ENCODE data around the gene DHCR24.
"Not testable (repeated sequence)": the region's sequence is repeated elsewhere in the genome, so short reads cannot be mapped to it uniquely, and the experiment has no call there.

Gene DHCR24

GRCh38 chr1:54885807-54886723, 930 bp downstream of the DHCR24 start:
- DNase-seq, result no peak

GRCh38 chr1:54885237-54885679, 1.7 kb downstream of the DHCR24 start:
- no peak for DNase-seq

GRCh38 chr1:54884768-54885167, 2.2 kb downstream of the DHCR24 start:
- DNase-seq, result no peak

DNA sequence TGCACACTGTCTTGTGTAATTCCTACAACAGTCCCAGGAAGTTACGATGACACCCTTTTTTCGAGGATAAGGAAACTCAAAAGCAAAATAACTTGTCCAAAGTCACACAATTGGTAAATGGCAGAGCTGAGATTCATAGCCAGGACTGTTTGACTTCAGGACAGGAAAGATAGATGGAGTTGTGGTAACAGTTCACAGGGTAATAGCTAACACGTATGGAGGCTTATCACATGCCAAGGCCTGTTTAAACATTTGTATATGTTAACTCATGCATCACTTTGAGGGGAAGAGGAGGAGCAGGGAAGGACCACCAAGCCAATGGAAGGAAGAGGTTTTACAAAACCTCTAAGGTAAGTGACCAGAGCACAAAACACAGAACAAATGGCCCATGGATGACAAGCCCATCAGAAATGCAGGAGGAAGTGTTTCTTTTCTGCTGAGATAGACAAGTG, 2.8 kb downstream of the DHCR24 start:
- DNase-seq, result no peak

DNA sequence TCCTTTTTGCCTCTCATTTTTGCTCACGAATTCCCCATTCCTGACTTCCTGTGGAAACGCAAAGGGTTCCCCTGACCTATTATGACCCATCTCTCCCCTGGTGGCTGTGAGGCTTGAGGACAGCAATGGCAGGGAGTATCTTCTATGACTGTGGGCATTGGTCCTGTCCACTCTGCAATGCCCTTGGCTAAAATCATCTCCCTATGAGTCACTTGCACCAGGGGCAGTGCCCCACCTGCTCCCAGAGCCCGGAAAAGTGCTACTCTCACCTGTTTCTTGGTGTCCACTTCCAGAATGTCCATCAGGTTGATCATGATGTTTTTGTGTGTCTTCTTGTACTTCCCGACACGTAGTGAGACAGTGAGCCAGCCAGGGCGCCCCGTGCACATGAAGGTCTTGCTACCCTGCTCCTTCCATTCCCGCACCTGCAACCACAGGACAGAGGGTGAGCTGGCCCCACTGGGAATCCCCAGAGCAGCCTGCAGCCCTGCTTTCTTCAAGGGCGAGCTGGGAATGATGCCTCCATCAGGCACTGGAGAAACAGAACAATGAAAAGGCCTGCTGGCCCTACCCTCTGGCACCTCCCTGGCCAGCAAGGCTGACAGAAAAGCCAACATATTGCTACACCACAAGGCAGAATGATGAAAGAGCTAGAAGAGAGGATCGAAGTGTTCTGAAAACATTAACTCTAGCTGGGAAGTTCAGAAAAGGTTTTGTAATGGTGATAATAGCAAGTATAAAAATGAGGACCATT, 3.5 kb downstream of the DHCR24 start:
- DNase-seq, result no peak

GRCh38 chr1:54882519-54882918, 4.5 kb downstream of the DHCR24 start:
- DNase-seq, result no peak

DNA sequence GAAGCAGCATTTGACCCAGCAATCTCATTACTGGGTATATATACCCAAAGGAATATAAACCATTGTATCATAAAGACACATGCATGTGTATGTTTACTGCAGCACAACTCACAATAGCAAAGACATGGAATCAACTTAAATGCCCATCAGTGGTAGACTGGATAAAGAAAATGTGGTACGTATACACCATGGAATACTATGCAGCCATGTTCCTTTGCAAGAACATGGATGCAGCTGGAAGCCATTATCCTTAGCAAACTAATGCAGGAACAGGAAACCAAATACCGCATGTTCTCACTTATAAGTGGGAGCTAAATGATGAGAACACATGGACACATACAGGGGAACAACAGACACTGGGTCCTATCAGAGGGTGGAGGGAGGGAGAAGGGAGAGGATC, 5.4 kb downstream of the DHCR24 start:
- not testable (repeated sequence) for DNase-seq

DNA sequence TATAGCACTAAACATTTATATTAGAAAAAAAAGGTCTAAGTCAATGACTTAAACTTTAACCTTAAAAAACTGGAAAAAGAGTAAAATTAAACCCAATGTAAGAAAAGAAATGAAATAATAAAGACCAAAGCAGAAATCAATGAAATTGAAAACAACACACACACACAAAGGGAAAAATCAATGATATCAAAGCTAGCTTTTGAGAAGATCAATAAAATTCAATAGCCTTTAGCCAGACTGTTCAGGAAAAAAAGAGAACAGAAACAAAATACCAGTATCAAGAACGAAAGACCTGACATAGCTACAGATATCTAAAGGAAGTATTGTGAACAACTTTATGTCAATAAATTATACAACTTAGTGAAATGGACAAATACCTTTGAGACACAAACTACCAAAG, 7.1 kb downstream of the DHCR24 start:
- DNase-seq, result no peak

DNA sequence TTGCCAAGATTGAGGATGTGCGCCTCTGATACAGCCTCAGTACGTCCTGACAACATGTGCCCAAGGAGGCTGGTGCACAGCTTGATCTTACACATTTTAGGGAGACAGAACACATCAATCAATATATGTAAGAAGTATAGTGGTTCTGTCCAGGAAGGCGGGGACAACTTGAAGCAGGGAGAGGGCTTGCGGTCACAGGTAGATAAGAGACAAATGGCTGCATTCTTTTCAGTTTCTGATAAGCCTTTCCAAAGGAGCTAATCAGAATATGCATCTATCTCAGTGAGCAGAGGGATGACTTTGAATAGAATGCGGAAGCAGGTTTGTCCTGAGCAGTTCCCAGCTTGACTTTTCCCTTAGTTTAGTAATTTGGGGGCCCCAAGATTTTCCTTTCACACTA, 10.2 kb downstream of the DHCR24 start:
- DNase-seq, result no peak

DNA sequence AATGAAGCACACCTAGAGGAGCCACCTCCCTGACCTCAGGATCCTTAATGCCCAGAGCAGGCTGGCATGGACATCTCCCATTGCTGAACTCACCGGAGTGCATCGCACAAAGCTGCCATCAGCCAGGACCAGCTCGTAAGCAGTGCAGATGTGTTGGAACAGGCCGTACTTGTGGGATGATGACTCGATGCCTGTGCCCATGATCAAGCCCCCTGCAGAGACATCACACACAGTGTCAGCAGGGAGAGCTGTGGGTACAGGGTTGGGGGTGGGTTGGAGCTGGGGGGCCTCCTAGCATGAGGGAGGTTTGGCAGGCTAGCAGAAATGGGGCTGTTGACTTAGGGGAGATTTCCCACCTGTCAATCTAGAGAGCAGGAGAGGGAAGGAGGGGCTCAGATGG, 12.0 kb downstream of the DHCR24 start:
- DNase-seq, result no peak

GRCh38 chr1:54874079-54874830, 12.7 kb downstream of the DHCR24 start:
- DNase-seq, result no peak

DNA sequence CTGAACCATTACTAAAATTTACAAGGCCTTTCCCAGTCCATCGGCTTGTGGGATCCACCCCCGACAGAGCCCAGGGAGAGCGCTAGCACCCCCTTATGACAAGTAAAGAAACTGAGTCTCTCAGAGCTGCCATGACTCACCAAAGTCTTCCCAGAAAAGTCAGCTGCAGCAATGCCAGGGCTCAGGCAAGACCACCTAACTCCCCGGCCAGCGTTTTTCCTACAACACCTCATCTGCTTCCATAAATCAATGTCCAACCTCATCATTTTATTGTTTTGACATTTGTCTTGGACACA, 15.0 kb downstream of the DHCR24 start:
- no peak for DNase-seq

- no peak for DNase-seq
These were observed 15.5 kb downstream of the DHCR24 start for GRCh38 chr1:54871275-54872035.

GRCh38 chr1:54870869-54871268, 16.1 kb downstream of the DHCR24 start:
- no peak for DNase-seq

DNA sequence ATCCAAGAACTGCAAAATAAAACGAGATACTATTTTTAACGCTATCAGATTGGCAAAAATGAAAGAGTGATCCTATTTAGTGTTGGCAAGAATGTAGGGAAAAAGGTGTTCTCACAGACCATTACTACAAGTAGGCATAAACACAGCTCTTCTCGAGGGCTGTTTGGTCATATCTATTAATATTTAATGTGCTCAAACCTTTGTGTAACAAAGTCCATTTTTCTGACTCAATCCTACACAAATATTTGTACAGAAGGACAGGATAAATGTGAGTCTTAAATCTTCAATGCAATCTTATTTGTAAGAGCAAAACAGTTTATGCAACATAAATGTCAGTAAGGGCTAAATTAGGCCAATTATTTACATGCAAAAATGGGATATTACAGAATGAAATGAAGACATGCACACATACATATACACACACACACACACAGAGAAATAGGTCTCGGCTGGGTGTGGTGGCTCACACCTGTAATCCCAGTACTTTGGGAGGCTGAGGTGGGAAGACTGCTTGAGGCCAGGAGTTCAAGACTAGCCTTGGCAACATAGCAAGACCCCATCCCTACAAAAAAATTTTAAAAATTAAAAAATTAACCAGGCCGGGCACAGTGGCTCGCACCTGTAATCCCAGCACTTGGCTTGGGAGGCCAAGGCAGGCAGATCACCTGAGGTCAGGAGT, 17.7 kb downstream of the DHCR24 start:
- no peak for DNase-seq

- DNase-seq, result no peak
These were observed 19.3 kb downstream of the DHCR24 start for GRCh38 chr1:54867717-54868057.

GRCh38 chr1:54866801-54867716, 19.9 kb downstream of the DHCR24 start:
- DNase-seq, result no peak

- no peak for DNase-seq
These were observed 21.5 kb downstream of the DHCR24 start for GRCh38 chr1:54865238-54866073.

DNA sequence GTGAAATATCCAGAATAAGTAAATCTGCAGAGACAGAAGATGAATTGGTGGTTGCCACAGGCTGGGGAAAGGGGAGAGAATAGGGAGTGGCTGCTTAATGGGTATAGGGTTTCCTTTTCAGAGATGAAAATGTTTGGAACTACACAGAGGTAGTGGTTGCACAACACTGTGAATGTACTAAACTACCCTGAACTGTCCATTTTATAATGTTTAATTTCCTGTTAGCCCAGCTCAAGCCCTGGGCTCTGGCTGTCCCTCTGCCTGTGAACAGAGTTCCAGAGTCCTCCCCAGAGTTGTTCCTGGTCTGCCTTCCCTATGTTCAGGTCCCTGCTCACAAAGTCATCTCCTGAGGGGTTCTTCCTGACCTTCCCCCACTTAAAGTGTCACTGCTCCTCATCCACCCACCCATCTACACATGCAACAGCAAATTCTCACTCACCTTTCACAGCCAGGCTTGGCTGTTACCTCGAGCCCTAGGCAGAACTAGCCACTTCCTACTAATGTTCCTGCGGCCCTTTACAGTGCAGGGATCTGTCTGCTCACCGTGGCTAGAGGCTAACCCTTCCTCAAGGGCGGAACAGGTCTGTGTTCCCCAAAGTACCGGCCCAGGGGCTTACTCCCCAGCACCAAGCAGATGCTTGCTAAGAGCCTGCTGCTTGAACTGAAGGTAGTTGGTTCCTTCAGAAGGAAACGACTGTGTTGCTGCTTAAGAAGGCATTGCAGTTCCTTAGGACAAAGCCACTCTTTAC, 22.4 kb downstream of the DHCR24 start:
- no peak for DNase-seq

All from activated CD8-positive, alpha-beta memory T cell treated with anti-CD3 and anti-CD28 coated beads, Interleukin-2, amount 50 U/mL, for 48 hours (primary cell).